ENCODE results near the gene TMPRSS13.
"Not testable (repeated sequence)": the region's sequence is repeated elsewhere in the genome, so short reads cannot be mapped to it uniquely, and the experiment has no call there.

Gene TMPRSS13

GRCh38 chr11:117868088-117868487, 61.1 kb downstream of the TMPRSS13 start:
- Histone ChIP-seq H3K36me3 (ENCODE audit: insufficient read depth, low read length) (no peaks in the 10 kb centered on the region), H3K27ac (no peak overlapping the region), H3K9me3 (ENCODE audit: low read depth, low read length) (no peaks in the 10 kb centered on the region), H3K9ac (ENCODE audit: insufficient read length) (no peak overlapping the region), H3K4me3 (no peak overlapping the region)
- TF ChIP-seq FOXP2 (optimal IDR thresholded peaks at IDR 0.05; ENCODE audit: control extremely low read depth, extremely low read length, insufficient read depth) = no peak
- TF ChIP-seq EZH2 (IDR thresholded peaks at IDR 0.05) = no peak
- TF ChIP-seq POLR2AphosphoS5 (IDR thresholded peaks at IDR 0.05; ENCODE audit: borderline replicate concordance, low read depth, low read length) = no peak
- DNase-seq (ENCODE audit: low read depth, low spot score) = no peak

- H3K9me3 ChIP-seq (ENCODE audit: low read depth, low read length) = no peaks in the 10 kb centered on the region
- no peaks in the 10 kb centered on the region for H3K36me3 ChIP-seq (ENCODE audit: insufficient read depth, low read length)
- no peak for DNase-seq (ENCODE audit: low read depth, low spot score)
- TF ChIP-seq FOXP2 (optimal IDR thresholded peaks at IDR 0.05; ENCODE audit: control extremely low read depth, extremely low read length, insufficient read depth) (no peak), POLR2AphosphoS5 (IDR thresholded peaks at IDR 0.05; ENCODE audit: borderline replicate concordance, low read depth, low read length) (no peak), EZH2 (IDR thresholded peaks at IDR 0.05) (no peak)
- H3K27ac ChIP-seq = no peak overlapping the region
- no peak overlapping the region for H3K4me3 ChIP-seq
- H3K9ac ChIP-seq (ENCODE audit: insufficient read length) = no peak overlapping the region
Measured at GRCh38 chr11:117866526-117866925, 62.7 kb downstream of the TMPRSS13 start.

- DNase-seq (ENCODE audit: low read depth, low spot score); H3K36me3 ChIP-seq (ENCODE audit: insufficient read depth, low read length); H3K9ac ChIP-seq (ENCODE audit: insufficient read length); H3K27ac ChIP-seq; H3K4me3 ChIP-seq; H3K9me3 ChIP-seq (ENCODE audit: low read depth, low read length): not testable (repeated sequence)
Measured at GRCh38 chr11:117865546-117865945, 63.7 kb downstream of the TMPRSS13 start.

GRCh38 chr11:117863383-117863782, 65.8 kb downstream of the TMPRSS13 start:
- no peaks in the 10 kb centered on the region for H3K36me3 ChIP-seq (ENCODE audit: insufficient read depth, low read length)
- TF ChIP-seq EZH2 (IDR thresholded peaks at IDR 0.05) (no peak), POLR2AphosphoS5 (IDR thresholded peaks at IDR 0.05; ENCODE audit: borderline replicate concordance, low read depth, low read length) (no peak), FOXP2 (optimal IDR thresholded peaks at IDR 0.05; ENCODE audit: control extremely low read depth, extremely low read length, insufficient read depth) (no peak)

GRCh38 chr11:117862753-117863152, 66.4 kb downstream of the TMPRSS13 start:
- Histone ChIP-seq H3K36me3 (ENCODE audit: insufficient read depth, low read length) (no peaks in the 10 kb centered on the region), H3K27ac (no peak overlapping the region), H3K9ac (ENCODE audit: insufficient read length) (no peak overlapping the region), H3K4me3 (no peak overlapping the region), H3K9me3 (ENCODE audit: low read depth, low read length) (no peaks in the 10 kb centered on the region)
- no peak for DNase-seq (ENCODE audit: low read depth, low spot score)
- TF ChIP-seq FOXP2 (optimal IDR thresholded peaks at IDR 0.05; ENCODE audit: control extremely low read depth, extremely low read length, insufficient read depth) (no peak), POLR2AphosphoS5 (IDR thresholded peaks at IDR 0.05; ENCODE audit: borderline replicate concordance, low read depth, low read length) (no peak), EZH2 (IDR thresholded peaks at IDR 0.05) (no peak)

More at GRCh38 chr11:117863383-117863782, 65.8 kb downstream of the TMPRSS13 start:
- Histone ChIP-seq H3K9ac (ENCODE audit: insufficient read length) (no peak overlapping the region), H3K9me3 (ENCODE audit: low read depth, low read length) (no peaks in the 10 kb centered on the region), H3K4me3 (no peak overlapping the region), H3K27ac (no peak overlapping the region)
- no peak for DNase-seq (ENCODE audit: low read depth, low spot score)

- DNase-seq (ENCODE audit: low read depth, low spot score) = no peak
- TF ChIP-seq POLR2AphosphoS5 (IDR thresholded peaks at IDR 0.05; ENCODE audit: borderline replicate concordance, low read depth, low read length) (no peak), FOXP2 (optimal IDR thresholded peaks at IDR 0.05; ENCODE audit: control extremely low read depth, extremely low read length, insufficient read depth) (no peak)
- H3K36me3 ChIP-seq (ENCODE audit: insufficient read depth, low read length) = no peaks in the 10 kb centered on the region
- H3K4me3 ChIP-seq = no peak overlapping the region
- no peak overlapping the region for H3K27ac ChIP-seq
- no peak overlapping the region for H3K9ac ChIP-seq (ENCODE audit: insufficient read length)
- H3K9me3 ChIP-seq (ENCODE audit: low read depth, low read length) = no peaks in the 10 kb centered on the region
Measured at GRCh38 chr11:117862019-117862725, 67.0 kb downstream of the TMPRSS13 start.

- no peak for TF ChIP-seq EZH2 (IDR thresholded peaks at IDR 0.05)
- no peak for TF ChIP-seq POLR2AphosphoS5 (IDR thresholded peaks at IDR 0.05; ENCODE audit: borderline replicate concordance, low read depth, low read length)
- TF ChIP-seq FOXP2 (optimal IDR thresholded peaks at IDR 0.05; ENCODE audit: control extremely low read depth, extremely low read length, insufficient read depth) = no peak
- Histone ChIP-seq H3K36me3 (ENCODE audit: insufficient read depth, low read length) (no peaks in the 10 kb centered on the region), H3K27ac (no peak overlapping the region), H3K9me3 (ENCODE audit: low read depth, low read length) (no peaks in the 10 kb centered on the region), H3K4me3 (no peak overlapping the region), H3K9ac (ENCODE audit: insufficient read length) (no peak overlapping the region)
- no peak for DNase-seq (ENCODE audit: low read depth, low spot score)
Measured at GRCh38 chr11:117861151-117862018, 67.8 kb downstream of the TMPRSS13 start.

GRCh38 chr11:117860139-117860538, 69.1 kb downstream of the TMPRSS13 start:
- Histone ChIP-seq H3K36me3 (ENCODE audit: insufficient read depth, low read length) (no peaks in the 10 kb centered on the region), H3K27ac (no peak overlapping the region), H3K4me3 (no peak overlapping the region), H3K9ac (ENCODE audit: insufficient read length) (no peak overlapping the region), H3K9me3 (ENCODE audit: low read depth, low read length) (no peaks in the 10 kb centered on the region)
- no peak for DNase-seq (ENCODE audit: low read depth, low spot score)
- TF ChIP-seq POLR2AphosphoS5 (IDR thresholded peaks at IDR 0.05; ENCODE audit: borderline replicate concordance, low read depth, low read length) (no peak), EZH2 (IDR thresholded peaks at IDR 0.05) (no peak), FOXP2 (optimal IDR thresholded peaks at IDR 0.05; ENCODE audit: control extremely low read depth, extremely low read length, insufficient read depth) (no peak)
